Muscle of back (tissue), 11 donors: Measurements from ENCODE around the gene COMMD1. TPM values are rescaled to one million over a fixed set of nuclear protein-coding genes. Genes with fewer than 3 reads are reported as not detected.
"Not testable (repeated sequence)": the region's sequence is repeated elsewhere in the genome, so short reads cannot be mapped to it uniquely, and the experiment has no call there.

ENCODE experiments used
- DNase-seq, 3 donors: peaks; one replicate each; pipeline versions ENCODE4 v3.0.0 to v3.0.0-alpha.2; 2013
- polyA plus RNA-seq, 10 donors: library from polyadenylated mRNA; unstranded; fragments of 120-200 nt; gene quantifications; one replicate each; pipeline ENCODE4 v1.2.1, GENCODE V29; 2013; ENCODE audit not compliant: insufficient read length in 10 of 10

Gene COMMD1
- polyA plus RNA-seq, 10 donors = 49.7 to 85.8 (median 73.1) TPM

DNA sequence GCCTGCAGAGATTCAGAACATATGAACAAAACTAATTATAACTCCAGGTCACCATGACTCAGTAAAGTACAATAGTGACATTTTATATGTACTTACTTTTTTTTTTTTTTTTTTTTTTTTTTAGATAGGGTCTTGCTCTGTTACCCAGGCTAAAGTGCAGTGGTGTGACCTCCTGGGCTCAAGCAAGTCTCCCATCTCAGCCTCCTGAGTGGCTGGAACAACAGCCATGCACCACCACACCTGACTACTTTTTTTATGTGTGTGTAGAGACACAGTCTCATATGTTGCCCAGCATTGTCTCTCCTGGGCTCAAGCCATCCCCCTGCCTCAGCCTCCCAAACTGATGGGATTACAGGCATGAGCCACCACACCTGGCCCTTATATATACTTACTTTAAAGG, 159.8 kb downstream of the COMMD1 start:
- DNase-seq = no peak

DNA sequence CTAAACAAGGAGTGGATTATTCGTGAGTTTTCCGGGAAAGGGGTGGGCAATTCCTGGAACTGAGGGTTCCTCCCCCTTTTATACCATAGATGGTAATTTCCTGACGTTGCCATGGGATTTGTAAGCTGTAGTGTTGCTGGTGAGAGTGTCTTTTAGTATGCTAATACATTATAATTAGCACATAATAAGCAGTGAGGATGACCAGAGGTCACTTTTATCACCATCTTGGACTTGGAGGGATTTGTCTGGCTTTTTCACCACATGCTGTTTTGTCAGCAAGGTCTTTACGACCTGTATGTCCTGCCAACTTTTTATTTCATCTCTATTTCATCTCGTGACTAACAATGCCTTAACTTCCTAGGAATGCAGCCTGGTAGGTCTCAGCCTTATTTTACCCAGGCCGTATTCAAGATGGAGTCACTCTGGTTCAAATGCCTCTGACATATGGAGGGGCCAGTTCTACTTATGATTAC, 165.7 kb downstream of the COMMD1 start:
- DNase-seq = no peak

DNA sequence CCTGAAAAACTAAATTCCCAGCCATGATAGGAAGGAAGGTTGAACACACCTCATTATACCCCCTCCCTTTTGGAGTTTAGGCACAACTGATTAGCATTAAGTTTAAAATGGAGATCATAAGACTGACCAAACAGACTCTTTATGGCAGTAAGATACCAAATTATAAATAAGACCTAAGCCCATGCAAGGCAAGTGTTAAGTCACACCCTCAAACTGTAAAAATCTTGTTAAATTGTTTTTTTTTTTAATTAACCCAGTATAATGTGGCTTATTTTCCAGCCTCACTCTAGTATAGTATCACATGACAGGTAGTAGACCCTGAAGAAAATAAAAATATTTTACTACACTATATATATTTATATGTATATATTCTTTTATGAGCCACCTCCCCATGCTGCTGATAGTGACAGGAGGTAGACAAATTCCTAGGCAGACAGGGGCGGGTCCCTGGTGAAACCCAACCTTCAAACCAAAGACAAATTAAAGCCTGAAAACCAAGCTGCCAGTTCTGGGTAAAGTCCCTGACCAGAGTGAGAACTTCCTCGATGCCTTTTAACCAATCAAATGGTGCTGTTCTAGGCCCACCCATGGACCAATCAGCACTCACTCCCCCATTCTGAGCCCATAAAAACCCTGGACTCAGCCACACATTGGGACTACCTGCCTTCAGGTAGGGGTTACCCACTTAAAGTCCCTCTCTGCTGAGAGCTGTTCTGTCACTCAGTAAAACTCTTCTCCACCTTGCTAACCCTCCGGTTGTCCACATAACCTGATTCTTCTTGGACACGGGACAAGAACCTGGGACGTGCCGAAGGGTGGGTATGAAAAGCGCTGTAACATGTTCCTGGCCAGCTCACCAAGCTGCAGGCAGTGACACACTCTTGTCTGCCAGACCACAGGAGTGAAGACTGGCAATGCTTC, 166.5 kb downstream of the COMMD1 start:
- no peak for DNase-seq

DNA sequence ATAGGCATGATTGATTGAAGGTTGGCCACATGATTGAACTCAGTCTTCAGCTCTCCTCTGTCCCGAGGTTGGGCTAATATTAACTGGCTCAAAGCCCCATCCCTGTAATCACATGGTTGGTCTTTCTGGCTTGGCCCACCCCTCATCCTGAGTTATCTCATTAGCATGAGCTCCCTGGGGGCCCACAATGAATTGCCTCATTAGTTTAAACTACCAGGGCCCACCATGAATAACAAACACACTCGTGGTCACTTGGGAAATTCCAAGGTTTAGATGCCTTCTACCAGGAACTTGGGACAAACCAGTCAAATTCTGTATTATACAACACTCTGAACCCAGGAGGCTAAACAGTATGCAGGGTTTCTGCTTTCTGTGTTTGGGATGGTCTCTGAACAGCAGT, 168.8 kb downstream of the COMMD1 start:
- no peak for DNase-seq

DNA sequence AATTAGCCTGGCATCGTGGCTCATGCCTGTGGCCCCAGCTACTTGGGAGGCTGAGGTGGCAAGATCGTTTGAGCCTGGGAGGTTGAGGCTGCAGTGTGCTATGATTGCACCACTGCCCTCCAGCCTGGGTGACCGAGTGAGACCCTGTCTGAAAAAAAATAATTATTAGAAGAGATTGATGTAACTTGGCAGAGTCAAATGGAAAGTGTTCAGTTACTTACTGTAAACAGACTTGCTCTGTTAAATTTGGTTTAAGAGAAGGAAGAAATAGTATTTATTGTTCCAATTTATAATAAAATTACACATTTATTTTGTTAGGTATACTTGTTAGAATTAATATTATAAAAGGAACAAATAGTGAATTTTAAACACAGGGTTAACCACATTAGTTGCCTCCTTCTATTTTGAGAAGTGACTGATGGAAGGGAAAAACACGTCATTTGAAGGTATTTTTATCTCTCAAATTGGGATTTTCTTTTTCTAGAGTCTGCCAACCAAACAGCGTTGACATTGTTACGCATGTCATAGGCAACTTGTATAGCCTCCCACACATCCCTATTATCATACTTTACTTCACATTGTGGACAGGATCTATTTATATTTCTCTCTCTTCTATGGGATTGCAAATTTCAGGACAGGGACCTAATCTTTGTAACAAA, 171.6 kb downstream of the COMMD1 start:
- DNase-seq = peak; percentile 10 to 31 (median 14)

DNA sequence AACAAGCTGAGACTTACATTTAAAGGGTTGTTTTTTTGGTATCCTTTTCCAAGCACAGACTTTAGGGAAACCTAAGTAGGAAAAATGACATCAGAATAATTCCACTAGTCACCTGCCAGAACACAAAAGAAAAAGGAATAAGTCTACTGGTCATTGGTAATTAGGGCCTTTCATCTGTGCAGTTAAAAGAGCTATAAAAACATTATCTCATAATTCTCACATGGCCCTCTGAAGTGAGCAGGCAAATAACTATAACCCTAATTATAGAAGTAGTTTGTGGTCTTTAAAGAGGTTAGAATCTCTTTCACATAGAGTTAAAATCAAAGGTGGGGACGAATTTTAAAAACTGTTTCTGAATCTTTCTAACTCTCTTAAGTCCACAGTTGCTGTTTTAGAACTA, 179.3 kb downstream of the COMMD1 start:
- DNase-seq = peak in 2 of 3 donors; percentile 12 to 21

DNA sequence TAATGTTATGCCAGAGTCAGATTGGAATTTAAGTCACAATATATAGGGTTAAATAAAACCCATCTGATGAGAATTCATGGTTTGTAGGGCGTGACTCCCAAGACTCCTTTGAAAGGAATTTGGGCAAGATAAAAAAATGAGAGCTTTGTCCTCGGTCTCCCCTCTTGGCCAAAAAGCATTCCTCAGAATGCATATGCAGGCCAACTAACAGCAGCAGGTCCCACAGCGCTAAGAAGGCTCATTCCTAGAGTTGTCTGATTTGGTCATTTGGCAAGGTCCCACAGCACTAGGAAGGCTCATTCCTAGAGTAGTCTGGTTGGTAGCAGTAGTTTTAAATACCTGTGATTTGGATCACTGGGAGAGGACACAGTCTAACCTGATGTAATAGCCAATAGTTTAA, 184.2 kb downstream of the COMMD1 start:
- no peak for DNase-seq

DNA sequence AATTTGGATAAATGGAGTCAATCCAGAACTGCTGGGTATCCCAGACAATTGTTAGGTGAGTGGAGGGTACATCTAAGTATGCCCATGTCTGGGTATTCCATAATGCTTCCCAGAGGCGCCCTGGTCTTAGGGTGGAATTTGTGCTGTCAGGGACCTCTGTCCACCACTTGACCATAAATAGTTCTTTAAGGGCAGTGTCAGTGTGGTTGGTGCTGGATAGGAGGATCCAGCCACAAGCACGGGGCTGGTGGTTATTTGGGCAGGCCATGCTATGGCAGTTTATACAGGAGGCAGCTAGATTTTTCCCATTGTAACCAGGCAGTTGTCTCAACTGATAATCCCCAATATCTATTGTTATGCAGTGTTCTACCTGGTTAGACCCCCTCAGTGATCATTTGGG, 186.0 kb downstream of the COMMD1 start:
- DNase-seq = no peak

DNA sequence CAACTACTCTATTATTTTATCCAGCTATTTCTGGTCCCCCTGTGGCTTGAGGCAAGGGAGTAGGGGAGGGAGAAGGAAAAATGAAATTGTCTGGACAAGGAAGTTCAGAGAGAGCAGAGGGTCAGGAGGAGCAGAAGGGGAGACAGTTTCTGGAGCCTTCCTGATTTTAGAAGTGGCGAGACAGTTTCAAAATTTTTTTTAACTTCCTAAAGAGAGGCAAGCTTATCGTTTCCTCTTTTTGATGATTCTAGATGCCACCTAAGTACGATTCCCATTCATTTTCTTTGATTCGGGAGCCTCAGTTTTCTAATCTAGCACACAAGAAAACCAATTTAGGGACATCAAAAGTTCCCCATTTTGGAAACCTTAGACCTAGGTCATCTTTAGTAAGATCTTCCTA, 193.6 kb downstream of the COMMD1 start:
- DNase-seq = no peak

DNA sequence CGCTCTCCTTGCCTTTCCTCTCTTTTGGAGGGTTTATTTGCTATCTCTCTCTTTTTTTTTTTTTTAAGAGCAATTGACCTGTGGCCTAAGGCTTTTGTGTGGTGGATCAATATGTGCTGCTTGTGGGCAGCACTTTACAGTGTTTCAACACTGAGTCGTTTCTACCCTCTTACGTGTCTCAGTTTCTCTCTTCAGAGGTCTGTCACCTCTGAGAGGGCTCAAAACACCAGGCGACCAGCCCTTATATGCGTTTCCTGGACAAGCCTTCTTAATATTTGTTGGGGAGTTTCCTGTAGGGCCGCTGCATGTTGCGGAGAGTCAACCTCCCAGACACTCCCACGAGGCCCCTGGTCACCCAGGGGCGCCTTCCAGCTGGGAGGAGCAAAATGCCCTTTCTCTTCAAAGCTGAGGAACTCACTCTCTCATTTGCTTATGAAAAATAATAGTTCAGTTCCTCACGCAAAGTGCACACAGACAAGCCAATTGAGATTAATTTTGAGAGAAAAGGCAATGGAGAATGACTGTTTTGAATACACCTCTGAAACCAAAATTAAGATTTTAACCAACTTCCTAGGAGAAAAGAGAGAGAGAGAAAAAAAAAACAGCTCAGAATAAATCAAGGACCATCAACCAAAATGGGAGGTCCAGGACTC, 194.2 kb downstream of the COMMD1 start:
- no peak for DNase-seq

DNA sequence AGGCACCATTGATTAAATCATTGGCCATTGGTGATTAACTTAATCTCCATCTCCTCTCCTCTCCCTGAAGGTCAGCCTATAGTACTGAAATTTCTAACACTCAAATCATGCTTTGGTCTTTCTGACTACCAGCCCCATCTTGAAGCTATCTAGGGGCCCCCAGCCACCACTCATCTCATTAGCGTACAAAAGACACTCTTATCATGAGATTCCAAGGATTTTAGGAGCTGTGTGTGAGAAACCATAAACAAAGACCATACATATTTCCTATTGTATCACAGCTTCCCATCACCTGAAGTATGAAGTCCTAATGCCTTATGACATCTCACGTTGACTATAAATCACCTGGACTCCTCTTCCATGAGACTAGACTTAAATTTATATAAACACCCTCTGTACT, 196.4 kb downstream of the COMMD1 start:
- DNase-seq = no peak

DNA sequence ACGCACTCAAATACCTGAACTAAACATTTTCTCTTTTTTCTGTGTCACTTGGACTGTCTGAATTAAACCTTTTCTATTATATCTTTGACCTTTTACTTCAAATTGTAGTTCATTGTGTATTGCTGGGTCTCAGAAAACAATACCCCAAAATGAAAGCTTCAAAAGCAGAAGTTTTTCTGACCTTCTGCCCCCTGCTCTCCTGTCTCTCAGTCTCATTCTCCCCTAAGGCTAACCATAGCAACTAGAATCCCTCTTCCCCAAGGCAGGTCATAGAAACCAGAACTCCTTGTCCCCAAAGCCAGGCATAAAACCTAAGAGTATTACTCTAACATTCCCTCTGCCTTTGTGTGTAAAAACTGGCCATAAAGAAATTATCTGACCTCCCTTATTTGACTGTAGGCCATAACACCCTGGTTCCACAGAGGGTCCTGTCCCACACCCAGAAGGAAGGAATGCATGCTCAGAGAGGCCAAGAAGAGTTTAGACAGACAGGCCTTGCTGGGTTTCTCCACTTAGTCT, 197.0 kb downstream of the COMMD1 start:
- no peak for DNase-seq

DNA sequence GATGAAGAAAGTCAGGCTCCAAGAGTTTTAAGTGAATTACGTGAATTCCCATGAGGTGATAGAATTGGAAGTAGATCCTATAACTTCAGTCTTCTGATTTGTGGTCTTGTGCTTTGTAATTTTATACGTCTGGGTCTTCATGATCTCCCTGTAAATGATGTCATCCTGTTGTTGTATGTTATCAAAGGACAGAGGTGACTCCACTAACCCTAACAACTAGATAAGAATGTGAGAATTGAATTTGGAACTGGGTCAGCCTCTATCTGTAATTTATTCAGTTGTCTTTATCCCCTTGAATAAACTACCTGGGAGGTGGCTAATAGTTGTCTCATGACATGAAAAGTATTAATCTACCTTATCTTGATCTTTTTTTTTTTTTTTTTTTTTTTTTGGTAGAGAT, 204.1 kb downstream of the COMMD1 start:
- no peak for DNase-seq

DNA sequence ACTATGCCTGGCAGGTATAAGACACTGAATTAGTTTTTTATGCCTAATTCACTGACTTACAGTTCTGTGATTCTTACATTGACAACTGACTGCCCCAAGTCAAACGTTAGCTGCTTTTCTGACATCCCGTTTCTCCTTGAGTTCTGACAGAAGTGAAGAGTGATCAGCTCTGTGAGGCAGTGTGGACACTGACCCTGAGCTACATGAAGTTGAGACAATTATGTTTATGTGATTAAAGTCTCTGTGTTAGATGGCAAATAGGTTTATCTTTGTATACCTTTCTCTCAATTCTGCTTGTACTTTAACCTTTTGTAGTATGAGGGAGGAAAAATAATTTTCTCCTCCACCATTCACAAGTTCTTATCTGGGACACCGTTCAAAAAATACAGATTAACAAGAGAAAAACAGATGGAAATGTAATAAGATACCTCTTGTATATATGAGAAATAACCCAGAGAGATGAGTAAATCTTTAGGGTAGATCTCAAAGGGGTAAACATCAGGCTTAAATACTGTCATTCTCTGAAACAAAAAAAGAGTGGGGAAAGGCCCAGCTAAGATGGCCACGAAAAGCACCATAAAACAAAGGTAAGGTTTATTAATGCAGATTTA, 205.0 kb downstream of the COMMD1 start:
- DNase-seq = no peak

DNA sequence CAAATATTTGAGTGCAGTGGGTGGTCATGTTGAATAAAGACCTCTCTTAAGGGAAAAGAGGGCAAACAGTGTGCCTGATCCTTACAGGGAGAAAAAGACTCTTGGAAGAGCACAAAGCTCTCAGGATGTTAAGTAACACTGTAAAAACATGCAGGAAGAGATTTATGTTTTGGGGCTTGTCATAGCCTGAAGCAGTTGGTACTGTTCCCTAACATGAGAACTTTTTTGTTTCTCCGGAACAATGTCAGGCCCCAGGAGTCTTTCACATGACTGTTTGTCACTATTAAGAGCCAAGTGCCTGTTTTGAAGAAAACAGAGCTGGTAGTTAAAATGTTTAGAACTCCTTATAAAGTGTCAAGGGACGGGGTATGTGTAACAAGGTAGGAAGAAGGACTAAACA, 206.7 kb downstream of the COMMD1 start:
- peak in 2 of 3 donors; percentile 6 to 29 for DNase-seq

DNA sequence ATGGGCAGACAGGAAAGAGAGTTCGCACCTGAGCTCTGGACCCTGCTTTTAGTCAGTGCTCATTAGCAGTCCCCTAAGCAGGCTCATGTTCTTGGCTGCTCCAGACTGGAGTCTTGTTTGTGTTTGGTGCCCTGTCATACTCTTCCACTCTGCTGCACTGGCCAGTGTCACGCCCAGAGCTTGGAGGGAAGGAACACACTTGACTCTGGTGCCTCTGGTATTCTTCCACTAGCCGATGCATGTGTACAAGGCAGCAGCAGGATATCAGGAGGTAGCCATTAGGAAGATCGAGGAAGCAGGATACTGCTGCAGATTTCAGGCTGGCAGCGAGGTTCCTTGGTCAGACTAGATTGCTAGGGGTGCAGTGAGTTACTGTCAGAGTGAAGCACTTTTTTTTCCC, 209.1 kb downstream of the COMMD1 start:
- DNase-seq = no peak

DNA sequence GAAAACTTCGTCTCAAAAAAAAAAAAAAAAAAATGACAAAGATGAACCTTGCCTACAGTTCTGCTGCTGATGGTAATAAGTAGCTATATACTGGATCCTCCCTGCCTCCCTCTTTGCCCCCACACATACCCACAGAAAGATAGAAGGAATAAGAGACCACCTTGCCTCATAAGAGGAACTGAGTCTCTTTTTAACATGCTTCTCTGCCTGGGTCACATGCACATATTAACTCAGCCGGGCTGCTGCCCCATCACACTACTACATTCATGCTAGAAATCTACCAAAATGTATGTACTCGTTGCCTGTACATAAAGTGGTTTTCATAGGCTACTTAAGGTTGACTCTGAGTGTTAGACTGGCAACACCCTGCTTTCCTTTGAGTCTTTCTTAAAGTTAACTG, 211.5 kb downstream of the COMMD1 start:
- no peak for DNase-seq

DNA sequence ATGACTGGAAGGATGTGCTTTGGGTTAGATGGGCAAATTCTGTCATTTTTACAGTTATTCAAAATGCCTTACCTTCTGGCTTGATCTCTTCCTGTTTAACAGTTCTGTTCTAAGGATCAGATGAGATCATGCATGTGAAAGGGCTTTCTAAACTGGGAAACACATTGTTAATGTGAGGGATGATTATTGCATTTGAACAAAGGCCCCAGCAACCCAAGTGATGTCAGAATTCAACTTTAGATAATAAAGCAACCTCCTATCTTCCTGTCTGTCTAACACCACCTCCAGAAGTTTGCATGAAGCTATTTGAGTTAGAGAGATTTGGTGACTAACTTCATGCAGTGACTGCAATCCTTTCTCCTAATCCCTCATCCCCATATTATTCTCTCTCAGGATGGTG, 212.7 kb downstream of the COMMD1 start:
- no peak for DNase-seq

DNA sequence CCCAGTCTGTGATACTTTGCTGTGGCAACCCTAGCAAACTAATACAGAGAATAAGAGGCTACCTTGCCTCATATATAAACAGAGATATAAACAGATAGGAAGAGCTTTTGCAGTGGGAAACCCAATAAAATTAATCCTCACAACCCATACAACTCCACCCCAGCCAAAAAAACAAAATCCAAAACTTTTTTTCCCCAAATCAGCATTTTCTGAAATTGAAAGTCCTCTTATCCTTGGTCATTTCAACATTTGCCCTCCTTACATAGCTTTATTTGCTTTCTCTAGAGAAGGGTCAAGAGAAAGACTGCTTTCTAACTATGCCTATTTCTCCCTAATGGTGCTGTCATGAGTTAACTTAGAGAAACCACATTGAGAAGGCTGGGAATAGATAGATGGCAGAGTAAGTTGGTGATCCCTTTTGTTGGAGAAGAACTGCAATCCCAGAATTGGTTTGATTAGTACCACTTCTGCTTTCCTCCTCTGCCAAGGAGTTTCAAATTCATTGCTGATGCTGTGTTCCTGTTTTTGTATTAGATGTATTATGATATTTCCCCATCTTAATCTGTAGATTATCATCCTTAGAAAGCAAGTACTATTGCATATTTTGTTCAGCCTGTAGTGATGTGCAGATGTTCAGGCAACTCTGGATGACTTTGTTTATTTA, 214.0 kb downstream of the COMMD1 start:
- no peak for DNase-seq

DNA sequence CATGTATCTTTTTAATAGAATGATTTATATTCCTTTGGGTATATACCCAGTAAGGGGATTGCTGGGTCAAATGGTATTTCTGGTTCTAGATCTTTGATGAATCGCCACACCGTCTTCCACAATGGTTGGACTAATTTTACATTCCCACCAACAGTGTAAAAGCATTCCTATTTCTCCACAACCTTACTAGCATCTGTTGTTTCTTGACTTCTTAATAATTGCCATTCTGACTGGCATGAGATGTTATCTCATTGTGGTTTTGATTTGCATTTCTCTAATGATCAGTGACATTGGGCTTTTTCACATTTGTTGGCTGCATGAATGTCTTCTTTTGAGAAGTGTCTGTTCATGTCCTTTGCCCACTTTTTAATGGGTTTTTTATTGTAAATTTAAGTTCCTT, 220.8 kb downstream of the COMMD1 start:
- not testable (repeated sequence) for DNase-seq

DNA sequence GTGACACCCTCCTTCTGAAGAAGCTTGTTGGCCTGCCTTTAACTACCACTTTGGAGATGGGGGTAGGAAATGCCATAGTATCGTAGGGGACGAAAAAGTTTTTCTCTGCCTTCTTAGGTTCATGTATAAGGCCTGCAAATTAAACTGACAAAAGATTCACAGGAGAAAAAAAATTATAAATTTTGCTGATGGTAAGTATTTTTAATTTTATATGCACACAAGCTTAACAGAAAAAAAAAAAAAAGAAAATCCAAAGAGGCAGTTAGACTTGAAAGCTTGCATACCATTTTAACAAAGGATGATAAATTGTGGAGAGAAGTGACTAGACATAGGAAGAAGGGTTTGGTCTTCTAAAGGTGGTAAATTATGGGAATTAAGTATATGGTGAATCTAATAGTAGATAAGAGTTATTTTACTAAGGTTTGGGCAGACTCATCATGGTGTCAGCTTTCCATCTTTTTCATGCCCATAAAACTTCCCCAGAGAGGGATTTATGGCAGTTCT, 227.9 kb downstream of the COMMD1 start:
- no peak for DNase-seq
